OCI-LY1 (cell line): ENCODE results near the gene TFPI2.

Source experiments
- H2AFZ ChIP-seq: fragments of 200-600 bp; sonication (generic), shearing (Covaris generic); 2 replicates; pipeline ENCODE4 v1.6.0; 2014; ENCODE audit warnings: antibody characterized with exemption, mild to moderate bottlenecking, low read length
- H3F3A ChIP-seq: fragments of 200-600 bp; sonication (generic), shearing (Covaris generic); 2 replicates; pipeline ENCODE4 v1.6.0; 2014; ENCODE audit warnings: mild to moderate bottlenecking, antibody characterized with exemption, low read length, moderate library complexity; ENCODE audit not compliant: insufficient read depth
- H3K27ac ChIP-seq: fragments of 200-600 bp; sonication (generic); 2 replicates; pipeline ENCODE4 v1.5.1; 2014; ENCODE audit warnings: low read length, mixed run types, mild to moderate bottlenecking, low read depth; ENCODE audit not compliant: poor library complexity, severe bottlenecking
- H3K27me3 ChIP-seq: fragments of 200-600 bp; sonication (generic); 2 replicates; pipeline ENCODE4 v1.6.0; 2014; ENCODE audit warnings: antibody characterized with exemption, mild to moderate bottlenecking, low read length, moderate library complexity; ENCODE audit not compliant: insufficient read depth
- H3K36me3 ChIP-seq: fragments of 200-600 bp; sonication (generic); 2 replicates; pipeline ENCODE4 v1.6.1; 2014; ENCODE audit warnings: mild to moderate bottlenecking, antibody characterized with exemption, low read length, moderate library complexity, mixed read lengths; ENCODE audit not compliant: insufficient read depth
- H3K4me1 ChIP-seq: fragments of 200-600 bp; sonication (generic); 2 replicates; pipeline ENCODE4 v1.5.1; 2014; ENCODE audit warnings: mild to moderate bottlenecking, low read length, moderate library complexity; ENCODE audit not compliant: insufficient read depth, severe bottlenecking
- H3K4me2 ChIP-seq: fragments of 200-600 bp; sonication (generic), shearing (Covaris generic); 2 replicates; pipeline ENCODE4 v1.6.1; 2014; ENCODE audit warnings: low read length
- H3K4me3 ChIP-seq: fragments of 200-600 bp; sonication (generic); 2 replicates; pipeline ENCODE4 v1.5.1; 2014; ENCODE audit warnings: low read length, low read depth, mild to moderate bottlenecking, mixed read lengths; ENCODE audit not compliant: poor library complexity, severe bottlenecking
- H3K79me2 ChIP-seq: fragments of 200-600 bp; shearing (Covaris generic); 2 replicates; pipeline ENCODE4 v1.6.1; 2016; ENCODE audit warnings: mixed run types, low read length, mixed read lengths; ENCODE audit not compliant: insufficient read depth
- H3K9ac ChIP-seq: fragments of 200-600 bp; sonication (generic), shearing (Covaris generic); 2 replicates; pipeline ENCODE4 v1.6.1; 2014; ENCODE audit warnings: mild to moderate bottlenecking, low read length, mixed read lengths
- H3K9me2 ChIP-seq: fragments of 200-600 bp; sonication (generic), shearing (Covaris generic); 2 replicates; pipeline ENCODE4 v1.6.1; 2014; ENCODE audit warnings: low read depth, mild to moderate bottlenecking, low read length, mixed read lengths
- H3K9me3 ChIP-seq: fragments of 200-600 bp; shearing (Covaris generic); 2 replicates; pipeline ENCODE4 v1.6.1; 2014; ENCODE audit warnings: low read length, mixed read lengths
- H4K20me1 ChIP-seq: fragments of 200-600 bp; sonication (generic), shearing (Covaris generic); 2 replicates; pipeline ENCODE4 v1.6.0; 2016; ENCODE audit warnings: mild to moderate bottlenecking, low read length; ENCODE audit not compliant: insufficient read depth
- EZH2 ChIP-seq: fragments of 200-600 bp; sonication (generic), shearing (Covaris generic); IDR thresholded peaks from 2 replicates; pipeline ENCODE4 v1.8.0; 2017; ENCODE audit warnings: borderline replicate concordance, mixed run types, mild to moderate bottlenecking, antibody characterized with exemption, low read length, moderate library complexity, mixed read lengths
- TF ChIP-seq, protein P1 (sequence below): fragments of 200-600 bp; sonication (generic), shearing (Covaris generic); IDR thresholded peaks from 2 replicates; pipeline ENCODE4 v1.5.1; 2017; ENCODE audit warnings: mild to moderate bottlenecking, antibody characterized with exemption, low read length, moderate library complexity, mixed read lengths

Gene TFPI2

DNA sequence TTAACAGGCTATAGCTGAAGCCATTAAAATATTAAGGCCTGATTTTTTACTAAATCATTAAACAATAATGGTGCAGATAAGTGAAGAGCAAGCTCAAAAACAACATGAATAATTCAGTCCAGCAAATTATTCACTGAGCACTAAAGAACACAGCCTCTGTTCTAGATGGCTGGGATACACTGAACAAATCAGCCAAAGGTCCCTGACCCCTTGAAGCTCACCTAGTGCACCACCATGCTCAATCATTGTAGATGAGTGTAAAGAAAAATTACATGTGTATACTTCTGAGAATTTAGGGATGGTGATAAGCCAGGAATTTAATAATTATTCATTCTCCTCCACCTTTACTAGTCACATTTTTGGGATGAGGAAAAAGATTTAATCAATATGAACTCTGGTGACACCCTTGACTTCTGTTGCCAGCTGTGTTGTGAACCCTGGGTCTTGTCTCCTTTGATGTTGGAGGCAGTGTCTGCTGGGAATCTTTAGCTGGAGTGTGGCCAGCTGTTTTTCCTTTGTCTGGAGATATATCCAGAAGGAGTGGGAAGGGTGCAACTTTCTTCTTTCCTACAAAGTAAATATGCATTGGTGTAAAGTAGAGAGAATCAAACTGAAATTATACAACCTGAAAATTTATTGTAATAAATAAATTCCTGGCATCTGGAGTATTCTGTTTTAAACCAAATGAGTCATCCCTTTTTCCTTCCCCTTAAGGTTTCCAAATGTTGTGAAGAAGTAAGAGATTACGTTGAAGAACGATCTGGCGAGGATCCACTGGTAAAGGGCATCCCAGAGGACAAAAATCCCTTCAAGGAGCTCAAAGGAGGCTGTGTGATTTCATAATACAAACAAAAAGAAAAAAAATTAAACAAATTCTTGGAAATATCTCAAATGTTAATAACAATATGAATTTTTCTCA, 19.8 kb upstream of the TFPI2 start:
- H3K9me3 ChIP-seq, result no peaks in the 10 kb centered on the region

DNA sequence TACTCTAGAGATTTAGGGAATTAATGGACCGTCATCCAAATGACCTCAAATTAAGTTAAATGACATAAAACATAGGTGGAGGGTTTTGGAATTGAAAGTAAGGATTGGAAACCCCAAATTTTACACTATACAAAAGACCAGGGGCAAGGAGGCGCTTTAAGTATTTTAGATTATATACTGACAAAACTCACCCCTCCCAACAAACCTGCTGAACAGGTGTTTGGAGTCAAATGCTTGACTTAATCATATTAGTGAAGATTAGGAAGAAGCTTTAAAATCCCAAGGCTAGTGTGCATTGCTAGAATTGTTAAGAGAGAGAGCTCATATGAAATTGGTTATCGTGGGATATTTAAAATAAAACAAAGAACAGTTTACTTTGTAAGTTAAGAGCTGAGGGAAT, 15.7 kb upstream of the TFPI2 start, which contains the start of gene GNGT1:
TSS of gene GNGT1 (plus strand) at position 301 of the 400 bp plus-strand sequence. CDS start 180 bp downstream, outside the sequence.
- Histone ChIP-seq H3K4me2 (no peak within 1 kb of the TSS), H3K79me2 (no peaks in the 10 kb centered on the region), H3K4me3 (no peak within 1 kb of the TSS), H3K9me2 (no peaks in the 10 kb centered on the region), H4K20me1 (no peaks in the 10 kb centered on the region), H3K27me3 (no peaks in the 10 kb centered on the region), H3K36me3 (no peaks in the 10 kb centered on the region), H3K9me3 (no peaks in the 10 kb centered on the region), H3K27ac (no peak within 1 kb of the TSS), H2AFZ (no peak within 1 kb of the TSS), H3F3A (no peaks in the 10 kb centered on the region), H3K9ac (no peak within 1 kb of the TSS), H3K4me1 (no peaks in the 10 kb centered on the region)
- TF ChIP-seq, protein P1, sequence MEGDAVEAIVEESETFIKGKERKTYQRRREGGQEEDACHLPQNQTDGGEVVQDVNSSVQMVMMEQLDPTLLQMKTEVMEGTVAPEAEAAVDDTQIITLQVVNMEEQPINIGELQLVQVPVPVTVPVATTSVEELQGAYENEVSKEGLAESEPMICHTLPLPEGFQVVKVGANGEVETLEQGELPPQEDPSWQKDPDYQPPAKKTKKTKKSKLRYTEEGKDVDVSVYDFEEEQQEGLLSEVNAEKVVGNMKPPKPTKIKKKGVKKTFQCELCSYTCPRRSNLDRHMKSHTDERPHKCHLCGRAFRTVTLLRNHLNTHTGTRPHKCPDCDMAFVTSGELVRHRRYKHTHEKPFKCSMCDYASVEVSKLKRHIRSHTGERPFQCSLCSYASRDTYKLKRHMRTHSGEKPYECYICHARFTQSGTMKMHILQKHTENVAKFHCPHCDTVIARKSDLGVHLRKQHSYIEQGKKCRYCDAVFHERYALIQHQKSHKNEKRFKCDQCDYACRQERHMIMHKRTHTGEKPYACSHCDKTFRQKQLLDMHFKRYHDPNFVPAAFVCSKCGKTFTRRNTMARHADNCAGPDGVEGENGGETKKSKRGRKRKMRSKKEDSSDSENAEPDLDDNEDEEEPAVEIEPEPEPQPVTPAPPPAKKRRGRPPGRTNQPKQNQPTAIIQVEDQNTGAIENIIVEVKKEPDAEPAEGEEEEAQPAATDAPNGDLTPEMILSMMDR, result no peak
- TF ChIP-seq EZH2, result no peak

More for the DNA sequence above, 19.8 kb upstream of the TFPI2 start:
- TF ChIP-seq EZH2, result no peak
- TF ChIP-seq, protein P1, result no peak
- Histone ChIP-seq H3K4me3 (no peak overlapping the region), H3K9ac (no peak overlapping the region), H3K27ac (no peak overlapping the region), H3K36me3 (no peaks in the 10 kb centered on the region), H3K79me2 (no peaks in the 10 kb centered on the region), H2AFZ (no peak overlapping the region), H3K4me1 (peaks cover 10% of the 10 kb centered on the region), H3K4me2 (no peak overlapping the region), H4K20me1 (no peaks in the 10 kb centered on the region), H3K27me3 (no peaks in the 10 kb centered on the region), H3K9me2 (no peaks in the 10 kb centered on the region), H3F3A (no peaks in the 10 kb centered on the region)

DNA sequence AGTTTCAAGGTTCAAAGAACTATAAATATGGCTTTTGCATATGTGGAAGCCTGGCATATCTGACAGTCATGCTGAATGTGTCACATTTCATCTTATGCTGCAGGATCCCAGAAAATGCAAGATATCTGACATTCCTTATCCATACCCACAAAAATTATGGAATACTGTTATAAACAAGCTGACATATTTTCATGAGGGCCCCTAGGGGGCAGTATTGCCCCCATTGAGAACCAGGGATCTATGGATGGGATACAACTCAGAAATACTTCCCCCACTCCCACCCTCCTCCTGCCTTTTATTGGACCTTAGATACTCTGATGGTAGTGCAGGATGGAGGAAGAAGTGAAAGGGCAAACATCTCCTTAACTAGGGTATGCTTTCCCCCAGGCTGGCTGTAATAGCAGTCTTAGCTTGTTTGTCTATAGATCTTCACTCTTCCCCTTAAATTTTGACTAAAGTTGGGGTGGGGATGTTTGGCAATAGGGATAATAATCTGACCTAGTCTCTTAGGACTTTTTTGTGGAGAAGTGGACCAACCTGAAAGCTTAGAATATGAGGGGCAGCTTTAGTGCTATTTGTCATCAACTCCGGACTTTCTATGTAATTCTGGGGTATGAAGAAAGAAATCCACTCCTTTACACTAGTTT, 12.3 kb upstream of the TFPI2 start:
- Histone ChIP-seq H2AFZ (no peak overlapping the region), H3F3A (no peaks in the 10 kb centered on the region), H3K9ac (no peak overlapping the region), H3K27me3 (no peaks in the 10 kb centered on the region), H3K4me1 (no peaks in the 10 kb centered on the region), H3K4me2 (no peak overlapping the region), H3K4me3 (no peak overlapping the region), H3K9me2 (no peaks in the 10 kb centered on the region), H3K27ac (no peak overlapping the region), H3K9me3 (no peaks in the 10 kb centered on the region), H4K20me1 (no peaks in the 10 kb centered on the region), H3K79me2 (no peaks in the 10 kb centered on the region), H3K36me3 (no peaks in the 10 kb centered on the region)
- TF ChIP-seq, protein P1, result peak; percentile 100
- TF ChIP-seq EZH2, result no peak
